Measurements from ENCODE around the gene CACNA1F.
"Not testable (repeated sequence)": the region's sequence is repeated elsewhere in the genome, so short reads cannot be mapped to it uniquely, and the experiment has no call there.

Gene CACNA1F

GRCh38 chrX:49177873-49178480 lies 55.2 kb downstream of the CACNA1F start:
- H3K4me3 ChIP-seq (ENCODE audit: low read depth, low read length): no peak overlapping the region

GRCh38 chrX:49177338-49177833 lies 55.8 kb downstream of the CACNA1F start:
- no peak overlapping the region for H3K4me3 ChIP-seq (ENCODE audit: low read depth, low read length)

- no peak overlapping the region for H3K4me3 ChIP-seq (ENCODE audit: low read depth, low read length)
Measured at GRCh38 chrX:49176421-49177326, 56.5 kb downstream of the CACNA1F start.

- no peak overlapping the region for H3K4me3 ChIP-seq (ENCODE audit: low read depth, low read length)
Measured at GRCh38 chrX:49175435-49176274, 57.5 kb downstream of the CACNA1F start.

- no peak overlapping the region for H3K4me3 ChIP-seq (ENCODE audit: low read depth, low read length)
Measured at GRCh38 chrX:49174723-49175122, 58.4 kb downstream of the CACNA1F start.

GRCh38 chrX:49173544-49173943 lies 59.6 kb downstream of the CACNA1F start:
- not testable (repeated sequence) for H3K4me3 ChIP-seq (ENCODE audit: low read depth, low read length)

GRCh38 chrX:49172280-49172780 lies 60.8 kb downstream of the CACNA1F start:
- peak overlapping the region; percentile 37 for H3K4me3 ChIP-seq (ENCODE audit: low read depth, low read length)

- peak within 1 kb of the TSS; percentile 43 for H3K4me3 ChIP-seq (ENCODE audit: low read depth, low read length)
Measured at GRCh38 chrX:49171752-49172279, 61.3 kb downstream of the CACNA1F start, which contains the start of gene PLP2. PLP2 (plus strand) TSS chrX:49171898; CDS start chrX:49172001, 103 bp downstream.

- no peak overlapping the region for H3K4me3 ChIP-seq (ENCODE audit: low read depth, low read length)
Measured at GRCh38 chrX:49167740-49168108, 65.4 kb downstream of the CACNA1F start.

GRCh38 chrX:49166914-49167739 lies 66.0 kb downstream of the CACNA1F start:
- peak overlapping the region; percentile 4 for H3K4me3 ChIP-seq (ENCODE audit: low read depth, low read length)

- H3K4me3 ChIP-seq (ENCODE audit: low read depth, low read length): peak overlapping the region; percentile 4
Measured at GRCh38 chrX:49165901-49166881, 66.9 kb downstream of the CACNA1F start.

- no peak overlapping the region for H3K4me3 ChIP-seq (ENCODE audit: low read depth, low read length)
Measured at GRCh38 chrX:49164589-49165360, 68.4 kb downstream of the CACNA1F start.

GRCh38 chrX:49163555-49164419 lies 69.4 kb downstream of the CACNA1F start:
- peak overlapping the region; percentile 37 for H3K4me3 ChIP-seq (ENCODE audit: low read depth, low read length)

- H3K4me3 ChIP-seq (ENCODE audit: low read depth, low read length): peak within 1 kb of the TSS; percentile 37
Measured at GRCh38 chrX:49162620-49163019, 70.5 kb downstream of the CACNA1F start, which contains the start of gene MAGIX. MAGIX (plus strand) TSS chrX:49162758; CDS start chrX:49162890, 132 bp downstream.

GRCh38 chrX:49161632-49162031 lies 71.5 kb downstream of the CACNA1F start:
- no peak overlapping the region for H3K4me3 ChIP-seq (ENCODE audit: low read depth, low read length)

- no peak overlapping the region for H3K4me3 ChIP-seq (ENCODE audit: low read depth, low read length)
Measured at GRCh38 chrX:49160908-49161307, 72.2 kb downstream of the CACNA1F start.

GRCh38 chrX:49157194-49157593 lies 75.9 kb downstream of the CACNA1F start:
- no peak overlapping the region for H3K4me3 ChIP-seq (ENCODE audit: low read depth, low read length)
